GM21360 (cell line): ENCODE measurements around the gene ASXL1.
"Not testable (repeated sequence)": the region's sequence is repeated elsewhere in the genome, so short reads cannot be mapped to it uniquely, and the experiment has no call there.

Experiments used
- ATAC-seq: cut with Tn5 transposase; IDR thresholded peaks from one replicate; pipeline ENCODE4 v1.9.1; 2021; ENCODE audit warnings: mild to moderate bottlenecking, moderate library complexity; ENCODE audit not compliant: unreplicated experiment

ASXL1 gene

DNA sequence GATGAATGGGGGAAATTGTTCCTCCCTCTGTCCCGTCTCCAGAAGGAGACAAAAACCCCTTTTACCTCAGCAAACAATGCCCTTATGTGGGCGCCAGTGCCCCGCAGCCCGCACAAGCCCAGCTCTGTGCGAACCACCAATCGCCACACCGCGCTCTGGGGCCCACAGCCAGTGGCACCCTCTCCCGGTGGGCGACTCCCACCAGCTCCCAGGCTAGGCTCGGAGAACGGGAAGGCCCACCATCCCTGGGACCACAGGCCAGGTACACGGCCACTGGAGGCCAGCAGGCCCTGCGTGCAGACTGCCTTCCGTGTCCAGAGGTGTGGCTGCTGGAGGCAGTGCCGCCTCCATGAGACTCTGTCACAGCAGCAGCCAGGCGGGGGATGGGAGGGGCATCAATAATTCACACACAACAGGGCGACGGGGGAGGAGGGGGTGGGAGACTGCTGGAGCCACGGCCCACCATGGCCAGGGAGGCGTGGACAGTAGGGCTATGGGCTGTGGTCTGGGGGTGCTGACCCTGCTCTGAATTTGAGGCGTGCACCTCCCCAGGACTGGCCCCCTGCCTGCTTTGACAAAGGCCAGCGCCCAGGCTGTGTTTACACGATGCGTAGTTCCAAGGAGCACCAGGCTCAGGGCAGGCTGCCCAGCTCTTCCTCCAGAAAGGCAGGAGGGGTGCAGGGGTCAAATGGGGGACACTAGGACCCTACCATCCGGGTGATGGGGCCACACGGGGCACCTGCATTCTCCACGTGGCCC, 105.7 kb downstream of the ASXL1 start:
- ATAC-seq = no peak

DNA sequence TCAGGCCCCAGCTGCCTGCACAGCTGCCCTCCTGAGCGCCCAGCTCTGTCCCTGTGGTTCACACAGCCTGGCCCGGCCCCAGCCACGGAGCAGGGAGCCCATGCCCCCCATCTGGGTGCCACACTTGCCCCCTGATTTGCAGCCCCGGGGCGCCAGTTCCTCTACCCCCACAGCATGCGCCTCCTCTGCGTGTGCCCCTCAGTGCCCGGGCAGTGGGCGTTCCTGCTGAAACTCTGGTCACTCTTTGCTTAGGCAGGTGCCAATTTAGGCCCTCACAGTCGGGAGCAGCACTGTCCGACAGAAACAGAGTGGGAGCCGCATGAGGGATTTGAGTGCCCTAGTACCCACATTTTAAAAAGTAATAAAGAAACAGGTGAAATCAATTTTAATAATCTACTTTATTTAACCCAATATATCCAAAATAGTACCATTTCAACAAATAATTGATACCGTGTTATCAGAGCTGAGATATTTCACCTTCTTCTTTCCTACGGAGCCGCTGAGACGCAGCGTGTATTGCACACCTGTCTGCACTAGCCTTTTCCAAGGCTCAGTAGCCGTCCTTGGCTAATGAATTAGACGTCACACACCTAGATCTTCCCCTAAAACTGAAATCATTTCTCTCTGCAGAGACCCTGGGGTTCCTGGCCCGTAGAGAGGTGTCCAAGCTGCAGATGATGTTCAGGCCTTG, 106.4 kb downstream of the ASXL1 start:
- no peak for ATAC-seq

DNA sequence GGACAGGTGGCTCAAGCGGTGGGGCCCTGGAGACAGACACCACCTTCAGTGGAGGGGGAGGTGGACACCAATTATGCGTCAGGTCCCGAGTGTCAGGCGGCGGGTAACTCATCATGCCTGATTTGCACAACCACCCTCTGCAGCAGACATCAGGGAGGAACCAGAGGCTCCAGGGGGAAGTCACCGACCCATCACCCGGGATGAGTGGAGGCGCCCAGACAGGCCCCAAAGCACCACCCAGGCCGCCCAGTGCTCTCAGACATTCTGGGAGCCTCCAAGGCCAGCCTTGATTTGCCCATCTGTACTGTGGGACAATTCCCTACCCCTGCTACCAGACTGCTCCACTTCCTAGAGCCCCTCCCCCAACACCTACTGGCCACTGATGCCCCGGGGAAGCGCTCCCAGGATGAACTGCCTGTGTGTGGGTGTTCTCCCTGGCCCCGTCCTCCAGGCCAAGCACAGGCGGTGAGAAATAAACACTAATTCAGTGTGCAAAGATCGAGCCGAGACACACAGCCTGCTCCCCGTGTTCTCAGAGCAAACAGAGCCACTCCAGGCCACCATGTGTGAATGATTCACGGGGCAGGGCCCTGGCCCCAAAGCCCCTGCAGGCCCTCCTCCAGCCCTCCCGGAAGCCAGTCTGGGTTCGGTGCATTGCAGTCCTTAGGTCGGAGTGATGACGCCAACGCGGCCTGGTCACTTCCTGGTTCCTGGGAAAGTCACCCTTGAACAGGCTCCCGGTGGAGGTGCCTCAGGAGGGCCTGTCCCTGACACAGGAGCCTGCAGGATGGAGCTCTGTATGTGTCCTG, 107.2 kb downstream of the ASXL1 start:
- ATAC-seq = no peak

DNA sequence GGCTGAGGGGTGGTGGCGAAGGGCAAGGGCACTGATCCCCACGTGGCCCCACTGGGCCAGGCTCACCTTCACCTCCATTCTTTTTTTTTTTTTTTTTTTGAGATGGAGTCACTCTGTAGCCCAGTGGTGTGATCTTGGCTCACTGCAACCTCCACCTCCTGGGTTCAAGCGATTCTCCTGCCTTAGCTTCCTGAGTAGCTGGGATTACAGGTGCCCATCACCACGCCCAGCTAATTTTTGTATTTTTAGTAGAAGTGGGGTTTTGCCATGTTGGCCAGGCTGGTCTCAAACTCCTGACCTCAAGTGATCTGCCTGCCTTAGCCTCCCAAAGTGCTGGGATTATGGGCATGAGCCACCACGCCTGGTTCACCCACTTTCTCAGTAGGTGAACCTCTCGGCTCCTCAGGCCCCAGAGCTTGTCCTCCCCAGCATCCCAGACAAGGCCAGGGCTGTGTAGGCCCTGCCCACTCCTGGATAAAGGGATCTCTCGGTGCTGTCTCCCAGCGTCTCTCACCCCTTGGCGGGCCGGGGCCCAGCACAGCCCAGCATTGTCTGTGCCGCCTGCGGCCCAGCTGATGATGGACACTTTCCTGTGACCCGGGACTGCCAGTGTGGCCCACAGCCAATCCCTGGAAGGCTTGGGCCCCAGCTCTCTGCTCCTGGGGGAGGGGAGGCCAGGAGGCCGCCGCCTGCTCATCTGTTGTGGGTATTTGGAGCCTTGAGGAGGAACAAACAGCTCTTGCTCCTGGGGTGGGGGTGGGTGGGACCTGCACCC, 108.0 kb downstream of the ASXL1 start:
- not testable (repeated sequence) for ATAC-seq

DNA sequence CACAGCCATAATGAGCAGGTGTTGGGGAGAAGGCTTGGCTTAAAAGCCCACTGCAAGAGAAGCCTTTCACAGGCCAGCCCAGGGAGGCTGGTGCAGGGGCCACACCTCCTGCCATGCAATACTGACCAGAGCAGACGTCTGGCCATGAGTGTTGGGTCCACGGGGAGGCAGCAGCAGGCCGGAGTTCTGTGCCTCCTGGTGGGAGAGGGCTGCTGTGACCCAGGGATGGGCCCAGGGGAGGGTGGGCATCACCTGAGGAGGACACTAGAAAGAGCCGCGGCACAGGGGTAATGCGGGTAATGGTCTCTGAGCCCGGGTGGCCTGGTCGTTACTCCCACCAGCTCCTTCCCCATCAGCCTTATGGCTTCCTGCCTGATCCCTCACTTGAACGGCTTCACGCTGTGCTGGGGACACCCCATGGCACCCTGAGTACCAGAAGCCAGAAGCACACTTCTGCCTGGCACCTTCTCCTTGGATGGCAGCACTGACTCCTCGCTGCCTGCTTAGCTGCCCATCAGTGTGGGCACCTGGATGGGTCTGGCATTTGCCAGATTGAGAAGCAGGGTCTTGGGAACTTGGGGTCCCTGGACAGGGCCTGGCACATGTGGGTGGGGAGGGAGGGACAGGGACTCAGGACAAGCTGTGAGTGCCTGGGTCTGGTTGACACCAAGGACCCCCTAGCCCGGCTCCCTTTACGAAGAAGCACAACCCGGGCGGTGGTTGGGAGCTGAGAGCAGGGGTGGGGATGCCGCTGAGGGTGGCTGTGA, 108.8 kb downstream of the ASXL1 start:
- no peak for ATAC-seq

DNA sequence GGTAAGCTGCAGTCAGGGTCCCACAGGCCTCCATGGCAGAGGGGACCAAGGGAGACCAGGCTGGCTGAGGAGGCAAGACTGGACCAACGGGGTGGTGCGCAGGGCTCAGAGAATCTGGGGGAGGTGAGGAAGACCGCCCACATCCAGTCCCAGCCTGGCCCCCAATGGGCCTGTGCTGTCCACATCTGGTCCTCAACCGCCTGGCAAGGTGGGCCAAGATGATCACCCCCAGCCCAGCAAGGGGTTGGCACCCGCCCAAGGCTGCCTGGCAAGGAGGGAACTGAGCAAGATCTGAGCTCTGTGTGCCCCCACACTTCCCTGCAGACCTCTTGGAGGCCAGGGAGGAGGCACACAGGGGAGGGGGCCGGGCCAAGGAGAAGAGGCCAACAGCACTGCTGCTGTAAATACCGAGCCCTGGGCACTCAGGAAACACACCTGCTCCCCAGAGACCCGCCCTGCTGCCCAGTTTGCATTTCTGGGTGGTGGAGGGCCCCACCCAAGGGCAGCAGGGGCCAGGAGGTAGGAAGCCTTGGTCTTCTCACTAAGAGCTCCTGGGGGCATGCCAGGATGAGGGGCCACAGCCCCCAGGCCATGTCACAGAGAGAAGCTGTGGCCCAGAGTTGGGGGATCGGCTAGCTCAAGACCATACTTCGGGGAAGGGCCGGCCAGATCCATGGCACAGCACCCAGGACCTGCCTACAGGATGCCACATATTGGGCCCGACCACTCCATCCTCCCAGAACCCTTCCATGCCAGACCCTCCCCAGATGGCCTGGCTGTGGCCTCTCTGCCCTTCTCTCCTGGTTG, 109.6 kb downstream of the ASXL1 start:
- no peak for ATAC-seq

DNA sequence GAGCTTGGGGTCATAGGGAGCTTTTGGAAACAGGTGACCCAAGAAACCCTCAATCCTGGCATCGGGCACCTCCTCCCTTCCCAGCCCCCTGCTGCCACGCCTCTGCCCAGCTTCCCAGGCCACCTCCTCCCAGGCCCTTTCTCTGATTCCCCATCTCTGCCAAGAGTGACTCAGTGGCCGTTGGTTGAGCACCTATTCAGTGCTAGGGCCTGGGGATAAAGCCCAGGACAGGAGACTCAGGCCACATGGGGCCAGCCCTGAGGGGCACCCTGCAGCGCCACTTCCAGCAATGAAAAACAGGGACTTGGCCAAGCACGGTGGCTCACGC, 110.1 kb downstream of the ASXL1 start:
- no peak for ATAC-seq

DNA sequence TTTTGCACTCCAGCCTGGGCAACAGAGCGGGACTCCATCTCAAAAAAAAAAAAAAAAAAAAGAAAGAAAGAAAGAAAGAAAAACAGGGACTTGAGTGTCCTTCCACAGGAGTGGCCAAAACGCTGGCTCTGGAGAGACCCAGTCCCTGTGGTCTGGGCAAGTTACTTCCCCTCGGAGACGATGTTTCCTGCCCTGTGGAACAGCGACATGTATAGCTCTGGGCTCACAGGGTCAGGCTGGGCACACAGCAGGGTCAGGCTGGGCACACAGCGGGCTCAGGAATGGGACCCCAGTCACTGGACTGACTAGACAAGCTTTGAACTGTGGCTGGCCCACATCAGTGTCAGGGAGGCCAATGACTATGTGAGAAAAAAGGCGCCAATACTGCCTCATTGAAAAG, 110.7 kb downstream of the ASXL1 start:
- no peak for ATAC-seq

DNA sequence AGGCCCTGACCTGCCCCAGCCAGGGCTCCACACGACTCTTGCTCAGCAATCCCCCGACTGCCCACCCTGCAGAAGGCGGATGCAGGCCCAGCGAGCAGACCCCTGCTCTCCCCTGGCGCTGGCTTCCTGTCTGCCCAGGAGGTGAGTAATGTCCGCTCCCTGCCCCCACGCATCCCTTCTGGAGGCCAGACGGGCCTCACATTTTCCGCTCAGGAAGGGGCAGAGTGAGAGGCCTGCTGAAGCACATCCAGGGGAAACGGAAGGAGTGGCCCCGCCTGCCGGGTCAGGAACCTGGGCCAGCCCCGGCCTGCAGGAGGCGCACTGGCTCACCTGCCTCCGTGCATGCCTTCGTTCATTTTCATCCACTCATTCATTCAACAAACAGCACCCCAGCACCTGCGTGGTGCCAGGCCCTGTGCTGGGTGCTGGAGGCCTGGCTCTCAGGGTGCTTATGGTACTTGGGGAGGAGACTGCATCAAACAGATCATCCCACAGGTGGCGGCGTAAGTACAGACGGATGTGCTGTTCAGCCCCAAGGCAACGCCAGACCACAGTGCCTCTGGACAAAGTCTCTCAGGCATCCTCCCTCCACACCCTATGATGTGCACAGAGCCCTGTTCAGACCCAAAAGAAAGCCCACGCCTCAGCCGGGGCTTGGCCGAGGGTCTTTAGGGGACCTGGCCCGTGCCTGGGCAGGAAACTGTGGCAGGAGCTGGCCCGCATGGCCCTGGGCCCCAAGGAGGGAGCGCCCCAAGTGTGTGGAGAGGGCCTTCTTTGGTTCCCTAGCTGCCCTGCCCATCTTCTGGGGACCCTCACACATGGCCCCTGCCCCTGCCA, 112.1 kb downstream of the ASXL1 start:
- no peak for ATAC-seq

DNA sequence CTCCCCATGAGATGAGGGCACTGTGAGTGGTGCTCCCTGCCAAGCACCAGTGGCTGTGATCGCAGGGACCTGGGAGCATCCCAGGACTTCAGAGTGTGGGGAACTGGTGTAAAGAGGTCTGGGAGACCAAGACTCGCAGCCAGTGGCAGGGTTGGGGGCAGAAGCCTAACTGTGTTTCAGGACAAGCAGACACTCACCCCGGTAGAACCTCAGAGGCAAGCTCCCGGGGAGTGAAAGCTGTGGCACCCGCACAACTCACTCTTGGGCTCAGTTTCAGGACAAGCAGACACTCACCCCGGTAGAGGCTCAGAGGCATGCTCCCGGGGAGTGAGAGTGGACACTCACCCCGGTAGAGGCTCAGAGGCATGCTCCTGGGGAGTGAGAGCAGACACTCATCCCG, 112.8 kb downstream of the ASXL1 start:
- no peak for ATAC-seq

DNA sequence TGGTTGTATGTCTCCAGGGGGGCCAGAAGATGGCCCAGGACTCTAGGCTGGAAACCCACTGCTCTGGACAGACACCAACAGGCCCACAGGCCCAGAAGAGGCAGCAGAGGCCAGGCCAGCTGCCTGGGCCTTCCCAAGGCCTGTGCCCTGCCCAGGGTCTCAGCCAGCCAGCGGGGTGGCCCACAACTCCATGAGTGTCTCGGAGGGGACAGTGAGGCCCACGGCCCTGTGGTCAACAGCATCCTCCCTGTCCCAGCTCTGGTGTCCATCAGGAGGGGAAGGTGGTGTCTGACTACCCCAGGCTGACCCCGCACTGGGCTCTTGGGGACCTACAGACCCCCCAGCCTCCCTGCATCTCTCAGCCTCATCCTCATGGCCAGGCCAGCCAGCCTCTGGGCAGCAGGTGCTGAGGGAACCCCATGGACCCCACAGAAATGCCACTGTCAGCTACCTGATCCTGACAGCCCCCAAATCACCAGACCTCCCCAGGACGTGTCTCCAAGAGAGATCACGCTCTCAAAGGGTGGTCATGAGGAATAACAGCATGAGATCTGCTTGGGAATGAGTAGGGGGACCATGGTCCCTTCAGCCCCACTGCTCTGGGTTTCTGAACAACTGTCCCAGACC, 114.6 kb downstream of the ASXL1 start:
- no peak for ATAC-seq

DNA sequence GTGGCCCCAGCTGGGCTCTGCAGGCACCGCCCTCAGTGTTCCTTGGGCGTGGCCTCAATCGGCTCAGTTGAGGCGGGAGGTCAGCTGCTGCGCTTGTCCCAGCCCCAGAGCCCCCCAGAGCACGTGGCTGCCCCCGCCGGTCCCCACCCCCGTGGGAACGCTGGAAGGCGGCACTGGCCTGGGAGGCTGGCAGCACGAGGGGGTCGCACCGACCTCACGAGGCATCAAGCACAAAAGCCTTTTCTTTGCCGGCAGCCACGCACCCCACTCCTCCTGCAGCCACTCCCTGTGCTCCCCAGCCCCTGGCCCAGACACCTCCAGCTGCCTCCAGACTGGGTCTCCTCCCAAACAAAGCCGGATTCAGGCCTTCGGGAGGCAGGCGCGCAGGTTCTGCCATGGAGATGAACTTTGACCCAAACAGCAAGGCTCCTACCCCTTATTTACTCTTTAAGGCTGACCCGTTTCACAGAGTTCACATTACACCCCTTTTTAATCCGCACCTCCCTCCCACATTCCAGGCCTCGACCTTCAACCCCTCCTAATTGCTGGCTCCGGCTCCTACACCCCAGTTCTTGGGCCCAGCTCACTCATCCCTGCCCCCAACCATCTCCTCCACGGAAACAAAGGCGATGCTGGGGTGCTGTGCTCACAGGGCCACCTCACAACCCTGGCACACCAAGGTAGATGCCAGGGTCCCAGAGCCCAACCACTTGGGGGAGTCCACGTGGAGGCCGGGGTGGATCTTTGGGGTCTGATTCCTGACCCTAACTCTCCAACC, 115.3 kb downstream of the ASXL1 start:
- no peak for ATAC-seq

DNA sequence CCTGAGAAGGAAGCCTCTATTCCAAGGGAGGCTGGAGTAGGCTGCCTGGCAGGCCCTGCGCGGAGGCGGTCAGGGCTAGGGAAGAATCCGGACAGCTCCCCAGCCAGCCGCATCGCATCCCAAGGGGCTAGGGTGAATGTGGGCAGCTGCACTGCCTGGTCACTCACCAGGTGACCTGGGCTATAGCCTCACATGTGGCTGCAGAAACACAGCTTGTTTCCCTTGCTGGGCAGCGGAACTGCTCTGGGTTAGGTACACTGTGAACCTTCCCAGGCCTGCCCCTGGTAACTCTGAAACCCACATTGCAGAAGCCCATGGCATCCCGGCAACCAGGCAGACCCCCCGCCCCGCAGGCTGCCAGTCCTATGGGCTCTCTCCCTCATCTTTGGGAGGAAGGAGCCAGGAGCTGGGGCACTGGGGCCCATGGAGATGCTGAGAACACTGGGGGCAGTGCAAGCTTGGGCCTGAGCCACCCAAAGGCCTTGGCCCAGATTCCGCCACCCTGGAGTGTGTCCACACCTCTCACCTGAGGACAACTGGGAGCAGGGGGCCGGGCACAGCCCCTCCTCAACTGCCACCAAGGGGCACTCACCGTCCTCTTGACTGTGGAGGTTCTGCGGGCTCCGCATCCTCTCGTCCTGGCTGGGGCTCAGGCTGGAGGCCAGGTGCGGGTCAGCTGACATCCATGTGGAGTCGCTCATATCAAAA, 116.0 kb downstream of the ASXL1 start:
- ATAC-seq = no peak

DNA sequence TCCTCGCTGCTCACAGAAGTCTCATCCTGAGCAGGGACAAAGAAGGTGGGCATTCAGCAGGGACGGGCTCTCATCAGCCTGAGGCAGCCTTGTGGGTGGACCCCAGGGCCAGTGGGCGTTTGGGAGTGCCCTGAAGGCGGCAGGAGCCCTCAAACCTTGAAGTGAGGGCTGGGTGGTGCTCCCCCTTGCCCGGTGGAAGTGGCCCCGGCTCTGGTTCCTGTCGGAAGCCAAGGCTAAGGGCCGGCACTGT, 116.5 kb downstream of the ASXL1 start:
- ATAC-seq = no peak

DNA sequence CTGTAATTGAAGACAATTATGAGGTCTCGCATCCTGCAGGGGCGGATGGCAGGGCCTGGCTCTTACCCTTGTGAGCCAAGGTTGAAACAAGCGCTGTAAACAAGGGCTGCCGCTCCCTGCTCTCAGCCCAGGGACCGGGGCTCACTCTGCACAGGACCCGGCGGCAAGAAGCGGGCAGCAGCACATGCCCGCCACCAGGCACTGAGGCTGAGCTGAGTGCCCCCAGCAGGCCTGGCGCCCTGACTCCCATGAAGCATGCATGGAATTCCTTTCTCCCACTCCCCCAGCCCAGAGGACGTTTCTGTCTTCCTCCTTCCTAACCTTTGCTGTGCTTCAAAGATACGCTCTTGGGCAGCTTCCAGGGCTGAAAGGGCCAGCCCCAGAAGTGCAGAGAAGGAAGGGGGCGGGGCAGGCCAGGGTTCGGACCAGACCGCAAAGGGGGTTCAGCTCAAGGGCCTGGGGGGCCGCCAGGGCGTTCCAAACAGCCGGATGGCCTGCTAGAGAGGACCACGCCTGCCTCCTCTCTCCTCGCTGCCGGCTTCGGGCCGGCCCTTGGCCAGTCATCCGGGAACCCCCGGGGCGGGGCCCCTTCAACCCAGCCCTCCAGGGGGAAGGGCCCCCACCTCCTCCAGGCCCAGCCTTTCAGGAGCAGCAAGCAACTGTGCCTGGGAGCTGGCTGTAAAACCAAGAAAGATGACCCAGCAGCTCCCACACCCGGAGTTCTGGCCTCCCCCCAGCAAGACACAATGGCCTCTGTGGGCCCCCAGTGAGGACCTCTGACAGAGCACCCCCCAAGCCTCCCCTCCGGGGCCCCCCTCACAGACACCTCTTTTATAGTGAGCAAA, 117.1 kb downstream of the ASXL1 start:
- ATAC-seq = no peak
